DND-41 (cell line): Measurements from ENCODE around the gene GRID2.

ENCODE experiments used
- ATAC-seq: fragments of 200-7000 bp; cut with Tn5 transposase; 3 replicates; pipeline ENCODE4 v1.9.1; 2021; ENCODE audit warnings: low read depth; ENCODE audit not compliant: insufficient read depth
- DNase-seq: peaks from one replicate; pipeline ENCODE4 v3.0.0-alpha.2; 2020
- H2AFZ ChIP-seq: 2 replicates; pipeline ENCODE4 v1.6.0; 2012; ENCODE audit warnings: low read depth, low read length
- H3K27ac ChIP-seq: 2 replicates; pipeline ENCODE4 v1.5.1; 2012; ENCODE audit warnings: low read length, inconsistent platforms
- H3K27me3 ChIP-seq: fragments of 200-600 bp; sonication (generic); 2 replicates; pipeline ENCODE4 v1.6.0; 2012; ENCODE audit warnings: low read length, mild to moderate bottlenecking, inconsistent platforms; ENCODE audit not compliant: insufficient read depth, poor library complexity
- H3K36me3 ChIP-seq: 2 replicates; pipeline ENCODE4 v1.5.1; 2012; ENCODE audit warnings: low read length, inconsistent platforms; ENCODE audit not compliant: insufficient read depth
- H3K4me1 ChIP-seq: 2 replicates; pipeline ENCODE4 v1.5.1; 2012; ENCODE audit warnings: mild to moderate bottlenecking, low read length; ENCODE audit not compliant: insufficient read depth
- H3K4me2 ChIP-seq: 2 replicates; pipeline ENCODE4 v1.6.0; 2012; ENCODE audit warnings: mild to moderate bottlenecking, moderate library complexity, low read length, inconsistent platforms; ENCODE audit not compliant: insufficient read depth
- H3K4me3 ChIP-seq, 2 experiments: fragments of 200-600 bp in 1 of 2; shearing (Covaris generic) in 1 of 2; 2 replicates each; pipeline ENCODE4 v1.5.1; 2012 to 2016; ENCODE audit warnings: inconsistent platforms in 2 of 2, low read length in 2 of 2, mild to moderate bottlenecking in 2 of 2, low read depth in 1 of 2, moderate library complexity in 1 of 2
- H3K79me2 ChIP-seq: 2 replicates; pipeline ENCODE4 v1.6.0; 2012; ENCODE audit warnings: low read length, inconsistent platforms; ENCODE audit not compliant: insufficient read depth
- H3K9ac ChIP-seq: 2 replicates; pipeline ENCODE4 v1.6.0; 2012; ENCODE audit warnings: low read depth, mild to moderate bottlenecking, inconsistent platforms, low read length, moderate library complexity
- H3K9me3 ChIP-seq: 2 replicates; pipeline ENCODE4 v1.5.1; 2012; ENCODE audit warnings: low read length, moderate library complexity, mild to moderate bottlenecking, inconsistent platforms; ENCODE audit not compliant: insufficient read depth, severe bottlenecking
- H4K20me1 ChIP-seq: 2 replicates; pipeline ENCODE4 v1.6.0; 2012; ENCODE audit warnings: low read length; ENCODE audit not compliant: insufficient read depth
- EZH2 ChIP-seq: IDR thresholded peaks from 3 replicates; pipeline ENCODE4 v1.6.1; 2012; ENCODE audit warnings: borderline replicate concordance, low read depth, mild to moderate bottlenecking, moderate library complexity, low read length, inconsistent platforms; ENCODE audit not compliant: severe bottlenecking
- TF ChIP-seq, protein P1 (sequence below): IDR thresholded peaks from 2 replicates; pipeline ENCODE4 v1.5.1; 2012; ENCODE audit warnings: borderline replicate concordance, low read length, moderate library complexity, mild to moderate bottlenecking; ENCODE audit not compliant: poor library complexity, severe bottlenecking; ENCODE audit errors: extremely low read depth

The GRID2 gene

DNA sequence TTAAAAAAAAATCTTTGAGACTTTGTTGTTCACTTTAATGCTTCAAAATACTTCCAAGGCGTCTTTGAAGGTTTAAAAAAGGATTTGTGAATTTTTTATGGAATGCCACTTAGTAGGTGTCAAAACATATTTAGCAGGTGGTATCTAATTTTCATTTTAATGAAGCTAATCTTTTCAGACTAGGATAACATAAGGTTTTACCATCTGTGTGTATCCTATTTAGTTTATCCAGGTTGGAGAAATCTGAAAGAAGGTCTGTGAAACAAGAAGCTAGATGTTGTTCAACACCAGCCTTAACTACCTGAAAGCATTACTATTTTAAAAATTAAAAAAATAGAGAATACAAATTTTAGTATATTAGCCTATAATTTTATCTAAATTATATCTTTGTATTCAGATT lies 193.4 kb downstream of the GRID2 start:
- no peaks in the 10 kb centered on the region for H3K4me1 ChIP-seq
- H3K79me2 ChIP-seq = no peaks in the 10 kb centered on the region
- ATAC-seq = no peak
- H3K4me2 ChIP-seq = no peak overlapping the region
- H3K9me3 ChIP-seq = no peaks in the 10 kb centered on the region
- no peak overlapping the region for H3K4me3 ChIP-seq
- H3K27me3 ChIP-seq = no peaks in the 10 kb centered on the region
- no peak overlapping the region for H2AFZ ChIP-seq
- DNase-seq = no peak
- TF ChIP-seq, protein P1, sequence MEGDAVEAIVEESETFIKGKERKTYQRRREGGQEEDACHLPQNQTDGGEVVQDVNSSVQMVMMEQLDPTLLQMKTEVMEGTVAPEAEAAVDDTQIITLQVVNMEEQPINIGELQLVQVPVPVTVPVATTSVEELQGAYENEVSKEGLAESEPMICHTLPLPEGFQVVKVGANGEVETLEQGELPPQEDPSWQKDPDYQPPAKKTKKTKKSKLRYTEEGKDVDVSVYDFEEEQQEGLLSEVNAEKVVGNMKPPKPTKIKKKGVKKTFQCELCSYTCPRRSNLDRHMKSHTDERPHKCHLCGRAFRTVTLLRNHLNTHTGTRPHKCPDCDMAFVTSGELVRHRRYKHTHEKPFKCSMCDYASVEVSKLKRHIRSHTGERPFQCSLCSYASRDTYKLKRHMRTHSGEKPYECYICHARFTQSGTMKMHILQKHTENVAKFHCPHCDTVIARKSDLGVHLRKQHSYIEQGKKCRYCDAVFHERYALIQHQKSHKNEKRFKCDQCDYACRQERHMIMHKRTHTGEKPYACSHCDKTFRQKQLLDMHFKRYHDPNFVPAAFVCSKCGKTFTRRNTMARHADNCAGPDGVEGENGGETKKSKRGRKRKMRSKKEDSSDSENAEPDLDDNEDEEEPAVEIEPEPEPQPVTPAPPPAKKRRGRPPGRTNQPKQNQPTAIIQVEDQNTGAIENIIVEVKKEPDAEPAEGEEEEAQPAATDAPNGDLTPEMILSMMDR = no peak
- TF ChIP-seq EZH2 = no peak
- no peaks in the 10 kb centered on the region for H3K36me3 ChIP-seq
- no peak overlapping the region for H3K27ac ChIP-seq
- no peak overlapping the region for H3K9ac ChIP-seq
- H4K20me1 ChIP-seq = no peaks in the 10 kb centered on the region

DNA sequence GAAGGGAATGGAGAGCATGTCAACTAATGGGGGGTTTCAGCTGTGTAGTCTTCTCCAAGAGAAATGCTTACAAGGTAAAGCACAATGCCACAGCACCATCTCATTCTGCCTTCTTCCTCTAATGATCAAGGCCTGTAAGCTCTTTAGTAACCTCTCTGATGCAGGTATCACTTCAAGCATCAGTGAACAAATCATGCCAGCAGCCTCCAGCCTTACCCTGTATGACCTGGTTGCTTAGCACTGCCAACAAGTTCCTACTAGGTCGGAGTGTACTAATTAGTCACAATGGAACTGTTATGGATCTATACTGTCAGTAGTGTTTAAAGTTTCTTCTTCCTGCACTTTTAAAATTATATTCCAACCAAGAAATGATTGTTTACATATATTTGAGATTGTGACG lies 197.7 kb downstream of the GRID2 start:
- DNase-seq (no peak), ATAC-seq (no peak)
- TF ChIP-seq, protein P1 = no peak
- TF ChIP-seq EZH2 = no peak
- no peak overlapping the region for H3K4me2 ChIP-seq
- H3K27ac ChIP-seq = no peak overlapping the region
- no peak overlapping the region for H3K9ac ChIP-seq
- H2AFZ ChIP-seq = no peak overlapping the region
- no peaks in the 10 kb centered on the region for H3K79me2 ChIP-seq
- H3K4me1 ChIP-seq = no peaks in the 10 kb centered on the region
- no peaks in the 10 kb centered on the region for H3K27me3 ChIP-seq
- H3K36me3 ChIP-seq = no peaks in the 10 kb centered on the region
- no peak overlapping the region for H3K4me3 ChIP-seq
- H4K20me1 ChIP-seq = no peaks in the 10 kb centered on the region
- H3K9me3 ChIP-seq = no peaks in the 10 kb centered on the region

DNA sequence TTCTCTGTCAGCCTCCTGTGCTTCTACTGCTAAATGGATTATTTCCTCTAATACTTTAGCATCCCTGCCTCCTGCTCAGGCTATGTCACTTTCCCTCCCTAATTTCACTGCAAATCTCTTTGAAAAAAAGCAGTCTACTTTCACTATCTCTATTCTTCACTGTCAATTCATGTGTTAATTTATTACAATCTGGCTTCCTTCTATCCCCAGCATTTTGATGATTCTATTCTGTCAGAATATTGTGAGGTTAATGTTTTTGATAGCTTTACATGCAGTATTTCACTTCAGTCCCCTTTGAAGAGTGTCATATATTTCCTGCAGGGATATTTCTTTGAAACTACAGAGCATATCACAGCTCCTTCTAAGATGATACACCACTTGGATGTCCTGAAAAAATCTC lies 203.2 kb downstream of the GRID2 start:
- ATAC-seq (no peak), DNase-seq (no peak)
- Histone ChIP-seq H3K4me2 (no peak overlapping the region), H3K27me3 (no peaks in the 10 kb centered on the region), H3K4me1 (no peaks in the 10 kb centered on the region), H3K4me3 (no peak overlapping the region), H2AFZ (no peak overlapping the region), H3K79me2 (no peaks in the 10 kb centered on the region), H3K9me3 (no peaks in the 10 kb centered on the region), H3K27ac (no peak overlapping the region), H4K20me1 (no peaks in the 10 kb centered on the region), H3K36me3 (no peaks in the 10 kb centered on the region), H3K9ac (no peak overlapping the region)
- TF ChIP-seq EZH2 = no peak
- TF ChIP-seq, protein P1 = no peak

DNA sequence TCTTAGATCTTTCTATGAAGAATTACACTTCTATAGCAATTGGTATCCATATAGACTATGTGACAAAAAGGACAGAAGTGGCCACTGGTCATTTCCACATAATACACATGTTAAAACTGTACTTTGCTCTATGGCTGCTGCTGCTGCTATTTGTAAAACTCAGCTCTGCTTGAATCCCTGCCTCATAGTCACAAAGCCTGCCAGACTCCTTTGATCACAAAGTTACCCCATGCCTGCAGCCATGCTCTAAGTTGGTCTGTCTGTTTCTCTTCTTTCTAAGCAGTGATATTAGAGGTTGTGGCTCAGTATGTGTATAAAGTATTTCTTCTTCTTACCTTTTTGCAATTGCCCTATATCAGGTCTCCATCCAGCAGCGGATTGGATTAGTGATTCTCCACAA lies 210.9 kb downstream of the GRID2 start:
- H3K79me2 ChIP-seq = no peaks in the 10 kb centered on the region
- TF ChIP-seq, protein P1 = no peak
- TF ChIP-seq EZH2 = no peak
- H3K27ac ChIP-seq = no peak overlapping the region
- H3K4me2 ChIP-seq = no peak overlapping the region
- no peak for DNase-seq
- ATAC-seq = no peak
- H4K20me1 ChIP-seq = no peaks in the 10 kb centered on the region
- H2AFZ ChIP-seq = no peak overlapping the region
- no peaks in the 10 kb centered on the region for H3K4me1 ChIP-seq
- H3K27me3 ChIP-seq = no peaks in the 10 kb centered on the region
- no peaks in the 10 kb centered on the region for H3K9me3 ChIP-seq
- H3K4me3 ChIP-seq = no peak overlapping the region
- H3K9ac ChIP-seq = no peak overlapping the region
- H3K36me3 ChIP-seq = no peaks in the 10 kb centered on the region
